ENCODE results near the gene TEX55. TPM values are rescaled to one million over a fixed set of nuclear protein-coding genes. Genes with fewer than 3 reads are reported as not detected.

Gene TEX55
- total RNA-seq, 2 experiments from 2014 or later: not detected

DNA sequence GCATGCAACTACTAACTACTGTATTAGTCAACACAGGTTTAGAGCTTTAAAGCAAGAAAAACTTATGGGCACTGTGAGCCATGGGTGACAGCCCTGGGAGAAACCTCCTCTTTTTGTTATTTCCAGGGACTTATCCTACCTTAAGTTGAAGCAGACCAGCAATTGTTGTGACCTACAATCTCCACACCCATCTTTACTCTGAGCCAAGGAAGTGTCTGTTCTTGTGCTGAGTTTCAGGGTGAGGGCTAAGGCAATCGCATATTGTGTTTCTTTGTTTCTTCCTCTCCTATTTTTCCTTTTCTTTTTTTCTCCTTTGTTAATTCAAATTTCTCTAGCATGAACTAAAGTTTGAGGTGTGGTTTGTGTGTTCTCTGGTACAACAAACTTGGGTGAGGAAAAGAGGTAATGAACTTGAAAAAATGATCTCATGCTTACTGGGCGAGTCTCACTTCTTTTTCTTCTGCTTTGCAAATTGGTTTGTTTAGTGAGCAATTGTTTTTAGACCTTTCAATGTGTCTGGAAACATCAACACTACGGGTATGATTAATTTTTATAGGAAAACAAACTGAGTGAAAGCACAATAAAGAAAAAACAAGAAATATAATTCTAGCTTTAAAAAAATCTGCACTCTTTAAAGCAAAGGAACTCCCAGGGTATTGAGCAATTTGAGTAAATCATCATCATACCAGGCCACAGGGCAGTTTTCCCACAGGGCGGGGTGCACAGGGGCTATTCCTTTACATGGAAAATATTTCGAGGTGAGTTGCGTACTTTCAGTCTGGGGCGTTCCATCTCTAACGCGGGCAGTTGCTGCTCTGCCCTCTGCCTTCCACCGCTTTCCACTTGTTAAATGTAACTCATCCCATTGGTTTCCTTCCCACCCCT lies 30.1 kb downstream of the TEX55 start:
- ATAC-seq (ENCODE audit: low read depth) (no peak), DNase-seq (no peak)
- Mint-ChIP-seq H3K4me3 (no peak overlapping the region), H3K27me3 (peaks cover 44% of the 10 kb centered on the region), H3K4me1 (no peaks in the 10 kb centered on the region), H3K9me3 (no peaks in the 10 kb centered on the region), H3K36me3 (no peaks in the 10 kb centered on the region), H3K27ac (no peak overlapping the region)
- POLR2A ChIA-PET: no interaction called here

DNA sequence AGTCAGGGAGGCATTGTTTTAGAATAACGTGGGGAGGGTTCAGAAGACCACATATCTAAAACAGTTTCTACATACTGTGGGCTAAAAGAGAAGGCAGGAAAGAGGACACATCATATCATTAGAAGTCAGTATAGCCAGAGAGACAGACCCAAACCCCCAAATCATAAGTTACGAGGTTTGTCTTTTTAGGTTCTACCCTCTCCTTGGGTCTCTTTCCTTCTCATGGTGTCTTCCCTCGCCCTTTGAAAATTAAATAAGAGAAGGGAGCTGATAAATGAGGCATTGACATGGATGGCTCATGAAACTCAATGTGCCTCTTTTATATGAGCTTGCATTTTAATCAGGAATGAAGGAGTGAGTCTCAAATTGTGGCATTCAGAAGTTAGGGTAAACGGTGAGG lies 30.8 kb downstream of the TEX55 start:
- POLR2A ChIA-PET: no interaction called here
- Mint-ChIP-seq H3K36me3 (no peaks in the 10 kb centered on the region), H3K9me3 (no peaks in the 10 kb centered on the region), H3K27me3 (peaks cover 43% of the 10 kb centered on the region), H3K27ac (no peak overlapping the region), H3K4me1 (no peaks in the 10 kb centered on the region), H3K4me3 (no peak overlapping the region)
- DNase-seq (no peak), ATAC-seq (ENCODE audit: low read depth) (no peak)

DNA sequence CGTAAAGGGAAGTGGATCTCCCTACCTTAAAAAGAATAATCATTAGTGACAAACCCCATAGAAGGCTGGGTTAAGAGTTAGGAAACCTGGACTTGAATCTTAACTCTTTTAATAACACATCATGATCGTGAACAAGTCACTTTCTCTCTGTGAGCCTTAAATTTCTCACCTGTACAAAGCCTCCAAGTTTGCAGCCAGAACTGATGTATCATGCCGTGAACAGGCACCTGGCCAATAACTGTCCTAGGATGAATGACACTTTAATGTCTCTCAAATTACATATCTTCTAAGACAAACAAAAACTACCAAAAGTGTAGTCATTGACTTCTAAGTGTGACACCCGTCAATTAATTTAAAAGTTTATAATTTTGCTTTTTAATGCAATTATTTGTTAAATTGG lies 31.4 kb downstream of the TEX55 start:
- Mint-ChIP-seq H3K36me3 (no peaks in the 10 kb centered on the region), H3K9me3 (no peaks in the 10 kb centered on the region), H3K4me1 (no peaks in the 10 kb centered on the region), H3K4me3 (no peak overlapping the region), H3K27me3 (peaks cover 43% of the 10 kb centered on the region), H3K27ac (no peak overlapping the region)
- ATAC-seq (ENCODE audit: low read depth): no peak
- POLR2A ChIA-PET: no interaction called here
- no peak for DNase-seq

DNA sequence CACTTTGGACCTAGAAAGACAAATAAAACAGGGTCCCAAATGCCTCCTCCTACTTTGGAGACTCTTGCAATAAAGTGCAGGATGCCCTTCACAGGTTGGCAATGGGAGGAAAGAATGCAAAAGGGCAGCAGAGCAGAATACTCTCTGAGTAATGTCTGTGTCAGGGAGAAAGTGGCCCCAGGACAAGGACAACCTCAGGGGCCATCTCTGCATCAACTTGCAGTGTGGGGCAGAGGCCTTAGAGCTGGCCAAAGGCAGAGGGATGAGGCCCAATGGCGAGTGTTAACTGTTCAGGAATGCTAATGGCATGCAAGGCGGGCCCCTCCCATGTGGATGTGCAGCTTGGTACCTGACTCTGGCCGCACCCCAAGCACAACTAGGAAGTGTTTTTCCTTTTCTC lies 35.8 kb downstream of the TEX55 start:
- ATAC-seq (ENCODE audit: low read depth): no peak

DNA sequence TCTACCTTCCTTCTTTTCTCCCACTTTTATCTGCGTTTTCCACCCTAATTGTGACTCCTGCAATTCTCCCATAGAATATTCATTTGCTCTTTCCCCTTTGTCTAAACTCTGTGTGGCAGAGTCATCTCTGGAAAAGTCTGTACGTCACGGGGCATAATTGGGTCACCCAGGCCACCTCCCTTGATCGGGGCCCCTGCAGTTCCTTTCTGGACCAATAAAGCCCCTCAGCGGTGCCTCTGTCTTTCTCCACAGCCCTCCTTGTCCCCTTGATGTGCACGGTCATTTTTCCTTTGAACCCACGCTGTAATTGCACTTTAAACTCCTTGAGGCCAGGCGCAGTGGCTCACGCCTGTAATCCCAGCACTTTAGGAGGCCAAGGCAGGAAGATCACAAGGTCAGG lies 38.1 kb downstream of the TEX55 start:
- Mint-ChIP-seq H3K36me3 (no peaks in the 10 kb centered on the region), H3K4me3 (no peak overlapping the region), H3K27ac (no peak overlapping the region), H3K27me3 (peaks cover under 1% of the 10 kb centered on the region), H3K9me3 (no peaks in the 10 kb centered on the region), H3K4me1 (no peaks in the 10 kb centered on the region)
- POLR2A ChIA-PET: no interaction called here
- ATAC-seq (ENCODE audit: low read depth): no peak
- no peak for DNase-seq

More for the DNA sequence above, 35.8 kb downstream of the TEX55 start:
- no peak overlapping the region for H3K27ac Mint-ChIP-seq
- H3K36me3 Mint-ChIP-seq: no peaks in the 10 kb centered on the region
- no peak overlapping the region for H3K4me3 Mint-ChIP-seq
- POLR2A ChIA-PET: no interaction called here
- no peaks in the 10 kb centered on the region for H3K4me1 Mint-ChIP-seq
- peaks cover 14% of the 10 kb centered on the region for H3K27me3 Mint-ChIP-seq
- H3K9me3 Mint-ChIP-seq: no peaks in the 10 kb centered on the region
- no peak for DNase-seq

DNA sequence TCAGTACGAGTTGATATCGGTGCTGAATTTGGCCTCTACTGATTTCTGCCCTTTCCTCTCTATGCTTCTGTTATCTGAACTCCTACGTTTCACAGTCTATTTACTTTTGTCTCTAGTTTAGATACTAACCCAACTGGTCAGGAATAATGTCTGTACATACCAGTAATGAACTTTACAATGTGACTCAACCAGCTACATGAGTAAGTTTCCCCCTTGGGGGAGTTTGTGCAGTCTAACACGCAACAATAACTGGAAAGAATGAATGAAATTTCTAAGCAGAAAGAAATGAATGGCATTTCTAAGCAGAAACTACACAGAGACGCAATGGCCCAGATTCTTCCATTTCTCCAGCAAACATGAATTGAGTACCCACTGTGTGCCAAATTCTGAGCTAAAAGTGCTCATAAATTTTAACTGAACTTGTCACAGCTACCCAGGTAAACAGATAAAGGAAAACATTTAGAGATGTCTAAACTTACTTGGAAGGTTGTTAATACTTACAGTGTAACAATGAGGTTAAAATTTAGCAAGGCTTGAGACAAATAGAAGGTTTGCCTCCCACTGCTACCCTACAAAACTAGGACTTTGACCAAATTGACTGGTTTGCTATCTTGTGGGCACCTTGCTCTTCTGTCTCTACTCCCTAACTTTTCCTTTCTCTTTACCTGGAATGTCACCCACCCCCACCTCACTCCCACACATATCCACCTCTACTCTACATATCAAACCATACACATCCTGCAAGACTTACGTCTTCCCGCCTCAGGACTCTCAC lies 39.0 kb downstream of the TEX55 start:
- no peak for ATAC-seq (ENCODE audit: low read depth)
- Mint-ChIP-seq H3K36me3 (no peaks in the 10 kb centered on the region), H3K27ac (no peak overlapping the region), H3K27me3 (no peaks in the 10 kb centered on the region), H3K4me3 (no peak overlapping the region), H3K4me1 (no peaks in the 10 kb centered on the region), H3K9me3 (no peaks in the 10 kb centered on the region)
- DNase-seq: no peak
- POLR2A ChIA-PET: no interaction called here

DNA sequence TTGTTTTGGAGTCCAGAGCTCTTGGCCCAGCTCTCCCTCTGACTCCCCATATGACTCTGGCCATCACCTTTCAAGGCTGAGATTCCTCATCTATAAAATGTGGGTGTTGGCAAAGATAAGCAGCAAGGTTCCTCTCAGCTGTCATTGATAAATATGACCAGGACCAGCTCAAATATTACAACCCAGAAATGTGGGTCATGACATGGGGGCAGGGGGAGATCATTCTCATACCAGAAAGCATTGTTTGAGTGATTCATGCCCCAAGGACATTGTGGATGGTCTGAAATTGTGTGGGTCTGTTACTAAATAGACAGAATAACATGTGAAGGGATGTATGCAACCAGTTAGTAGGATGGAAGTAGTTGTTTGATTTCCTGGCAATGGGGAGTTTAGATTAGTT lies 41.3 kb downstream of the TEX55 start:
- Mint-ChIP-seq H3K36me3 (no peaks in the 10 kb centered on the region), H3K9me3 (no peaks in the 10 kb centered on the region), H3K4me3 (no peak overlapping the region), H3K27me3 (no peaks in the 10 kb centered on the region), H3K27ac (no peak overlapping the region), H3K4me1 (no peaks in the 10 kb centered on the region)
- no peak for ATAC-seq (ENCODE audit: low read depth)
- POLR2A ChIA-PET: no interaction called here
- DNase-seq: no peak

DNA sequence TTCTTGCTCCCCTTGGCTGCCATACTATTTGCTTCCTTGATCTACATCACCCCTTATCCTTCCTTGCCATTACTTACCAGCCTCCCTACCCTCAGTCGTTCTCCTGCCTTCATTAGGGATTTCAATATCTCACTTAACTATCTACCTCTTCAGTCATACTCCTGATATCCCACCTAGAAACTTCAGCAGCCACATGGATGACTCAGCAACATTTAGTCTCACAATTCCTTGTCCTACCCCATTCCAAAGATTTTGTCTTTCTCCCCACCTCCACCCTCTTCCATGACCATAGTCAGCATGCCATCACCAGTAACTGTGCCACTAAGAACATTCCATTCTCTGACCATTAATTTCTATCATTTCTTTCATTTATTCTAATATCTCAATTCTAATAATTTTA lies 45.8 kb downstream of the TEX55 start:
- H3K27ac Mint-ChIP-seq: no peak overlapping the region
- ATAC-seq (ENCODE audit: low read depth) (no peak), DNase-seq (no peak)
- no peaks in the 10 kb centered on the region for H3K9me3 Mint-ChIP-seq
- H3K4me3 Mint-ChIP-seq: no peak overlapping the region
- no peaks in the 10 kb centered on the region for H3K36me3 Mint-ChIP-seq
- POLR2A ChIA-PET: no interaction called here
- H3K27me3 Mint-ChIP-seq: peaks cover 2% of the 10 kb centered on the region
- H3K4me1 Mint-ChIP-seq: no peaks in the 10 kb centered on the region

DNA sequence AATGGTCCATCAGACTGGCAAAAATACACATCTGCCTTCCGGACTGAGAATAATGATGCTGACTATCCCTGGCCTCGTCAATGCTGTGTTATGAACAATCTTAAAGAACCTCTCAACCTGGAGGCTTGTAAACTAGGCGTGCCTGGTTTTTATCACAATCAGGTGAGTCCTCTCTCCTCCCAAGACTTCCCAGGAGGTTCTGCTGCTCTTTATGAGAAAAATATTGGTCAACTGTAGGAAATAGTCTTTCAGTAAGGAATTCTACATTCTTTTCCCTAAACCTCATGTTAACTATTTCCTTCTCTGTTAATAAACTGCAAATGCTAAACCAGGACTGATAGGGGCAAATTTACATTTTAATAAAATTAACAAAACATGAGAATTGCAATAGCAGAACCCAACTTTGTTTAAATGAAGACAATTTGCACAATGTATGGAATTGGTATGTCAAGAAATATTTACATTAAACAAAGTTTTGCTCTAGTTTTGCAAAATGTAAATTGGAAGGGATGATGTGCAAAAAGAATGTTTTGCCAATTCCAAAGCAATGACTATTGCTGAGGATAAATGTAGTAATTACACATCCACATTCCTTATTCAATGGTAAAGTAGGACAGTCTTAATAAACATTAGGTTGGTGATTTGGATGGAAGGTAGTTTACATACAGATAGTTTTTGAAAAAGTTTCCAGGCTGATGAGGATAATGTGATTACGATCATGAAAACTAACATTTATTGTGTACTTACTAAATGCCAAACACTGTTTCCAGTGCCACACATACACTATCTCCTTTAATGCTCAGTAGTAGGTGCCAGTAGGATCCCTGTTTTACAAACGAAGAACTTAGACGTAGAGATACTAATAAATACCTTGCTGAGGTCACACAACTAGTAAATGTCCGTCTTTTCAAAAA lies 48.5 kb downstream of the TEX55 start:
- DNase-seq (no peak), ATAC-seq (ENCODE audit: low read depth) (no peak)
- no peaks in the 10 kb centered on the region for H3K4me1 Mint-ChIP-seq
- POLR2A ChIA-PET: no interaction called here
- no peak overlapping the region for H3K27ac Mint-ChIP-seq
- H3K36me3 Mint-ChIP-seq: no peaks in the 10 kb centered on the region
- H3K27me3 Mint-ChIP-seq: peaks cover 4% of the 10 kb centered on the region
- peaks cover 2% of the 10 kb centered on the region for H3K9me3 Mint-ChIP-seq
- H3K4me3 Mint-ChIP-seq: no peak overlapping the region

DNA sequence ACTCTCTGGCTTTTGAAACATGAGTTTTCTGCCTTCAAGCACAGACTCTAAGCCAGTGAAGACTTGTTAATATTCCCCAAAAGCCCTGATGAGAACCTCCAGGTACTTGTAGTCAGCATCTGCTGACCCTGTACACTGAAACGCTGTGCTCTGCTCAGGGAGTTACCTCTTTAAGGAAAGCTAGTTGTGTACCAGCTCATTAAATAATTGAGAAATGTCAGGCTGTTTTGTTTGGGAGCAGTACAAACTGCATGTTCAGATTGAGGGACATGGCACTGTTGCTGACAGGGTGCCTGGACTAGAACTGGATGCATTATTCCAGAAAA lies 49.1 kb downstream of the TEX55 start:
- DNase-seq (no peak), ATAC-seq (ENCODE audit: low read depth) (no peak)
- Mint-ChIP-seq H3K4me1 (no peaks in the 10 kb centered on the region), H3K27ac (no peak overlapping the region), H3K36me3 (no peaks in the 10 kb centered on the region), H3K4me3 (no peak overlapping the region), H3K27me3 (peaks cover 4% of the 10 kb centered on the region), H3K9me3 (peaks cover 2% of the 10 kb centered on the region)
- POLR2A ChIA-PET: no interaction called here

DNA sequence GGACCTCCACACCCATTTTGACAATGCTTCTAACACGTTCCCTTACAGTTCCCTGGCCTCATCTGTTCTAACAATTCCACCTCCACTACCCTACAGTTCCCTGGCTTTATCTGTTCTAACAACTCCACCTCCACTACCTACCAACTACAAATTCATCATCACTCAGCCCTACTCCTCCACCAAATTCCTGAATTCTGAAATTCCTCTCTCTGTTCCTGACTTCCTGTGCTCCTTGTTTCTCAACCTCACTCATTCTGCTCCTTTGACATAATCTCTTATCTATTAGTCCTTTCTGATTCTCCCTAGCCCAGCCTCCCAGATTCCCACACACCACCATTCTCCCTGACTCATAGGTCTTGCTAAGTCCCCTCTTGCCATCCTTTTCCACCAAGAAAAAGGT lies 49.9 kb downstream of the TEX55 start:
- peaks cover 4% of the 10 kb centered on the region for H3K27me3 Mint-ChIP-seq
- H3K9me3 Mint-ChIP-seq: peaks cover 2% of the 10 kb centered on the region
- DNase-seq: no peak
- ATAC-seq (ENCODE audit: low read depth): no peak
- H3K27ac Mint-ChIP-seq: no peak overlapping the region
- POLR2A ChIA-PET: no interaction called here
- no peaks in the 10 kb centered on the region for H3K36me3 Mint-ChIP-seq
- no peaks in the 10 kb centered on the region for H3K4me1 Mint-ChIP-seq
- H3K4me3 Mint-ChIP-seq: no peak overlapping the region
